GM18502 (cell line): Measurements from ENCODE around the gene JPT2.

Experiments
- ATAC-seq: cut with Tn5 transposase; IDR thresholded peaks from one replicate; pipeline ENCODE4 v1.9.1; 2021; ENCODE audit warnings: mild to moderate bottlenecking; ENCODE audit not compliant: unreplicated experiment, poor library complexity

The JPT2 gene

DNA sequence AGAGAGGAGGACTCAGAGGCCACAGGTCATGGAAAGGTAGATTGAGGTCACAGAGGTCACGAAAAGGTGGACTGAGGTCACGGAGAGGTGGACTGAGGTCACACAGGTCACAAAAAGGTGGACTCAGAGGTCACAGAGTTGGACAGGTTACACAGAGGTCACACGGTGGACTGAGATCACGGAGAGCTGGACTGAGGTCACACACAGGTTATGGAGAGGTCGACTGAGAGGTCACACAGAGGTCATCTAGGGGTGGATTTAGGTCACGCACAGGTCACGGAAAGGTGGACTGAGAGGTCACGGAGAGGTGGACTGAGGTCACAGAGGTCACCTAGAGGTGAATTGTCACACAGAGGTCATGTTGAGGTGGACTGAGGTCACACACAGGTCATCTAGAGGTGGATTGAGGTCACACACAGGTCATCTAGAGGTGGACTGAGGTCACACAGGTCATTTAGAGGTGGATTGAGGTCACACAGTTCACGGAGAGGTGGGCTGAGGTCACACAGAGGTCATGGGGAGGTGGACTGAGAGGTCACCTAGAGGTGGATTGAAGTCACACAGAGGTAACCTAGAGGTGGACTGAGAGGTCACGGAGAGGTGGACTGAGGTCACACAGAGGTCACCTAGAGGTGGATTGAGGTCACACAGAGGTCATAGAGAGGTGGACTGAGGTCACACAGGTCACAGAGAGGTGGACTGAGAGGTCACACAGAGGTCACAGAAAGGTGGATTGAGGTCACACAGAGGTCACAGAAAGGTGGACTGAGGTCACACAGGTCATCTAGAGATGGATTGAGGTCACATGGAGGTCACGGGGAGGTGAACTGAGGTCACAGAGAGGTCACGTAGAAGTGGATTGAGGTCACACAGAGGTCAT lies 26.7 kb upstream of the JPT2 start:
- no peak for ATAC-seq

DNA sequence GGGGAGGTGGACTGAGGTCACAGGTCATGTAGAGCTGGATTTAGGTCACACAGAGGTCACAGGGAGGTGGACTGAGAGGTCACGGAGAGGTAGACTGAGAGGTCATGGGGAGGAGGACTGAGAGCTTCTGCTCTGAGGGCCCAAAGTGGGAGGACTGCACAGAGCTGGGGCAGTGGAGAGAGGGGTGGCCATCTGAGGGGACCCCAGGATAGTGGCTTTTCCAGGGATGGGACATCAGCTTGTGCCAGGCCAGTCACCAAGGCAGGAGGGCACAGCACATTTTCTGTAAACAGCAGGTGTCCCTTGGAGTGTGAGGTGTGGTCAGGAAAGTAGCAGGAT lies 26.1 kb upstream of the JPT2 start:
- no peak for ATAC-seq

- no peak for ATAC-seq
These were observed 25.1 kb upstream of the JPT2 start for GRCh38 chr16:1653023-1653422.

GRCh38 chr16:1654505-1655268 lies 23.4 kb upstream of the JPT2 start:
- no peak for ATAC-seq

DNA sequence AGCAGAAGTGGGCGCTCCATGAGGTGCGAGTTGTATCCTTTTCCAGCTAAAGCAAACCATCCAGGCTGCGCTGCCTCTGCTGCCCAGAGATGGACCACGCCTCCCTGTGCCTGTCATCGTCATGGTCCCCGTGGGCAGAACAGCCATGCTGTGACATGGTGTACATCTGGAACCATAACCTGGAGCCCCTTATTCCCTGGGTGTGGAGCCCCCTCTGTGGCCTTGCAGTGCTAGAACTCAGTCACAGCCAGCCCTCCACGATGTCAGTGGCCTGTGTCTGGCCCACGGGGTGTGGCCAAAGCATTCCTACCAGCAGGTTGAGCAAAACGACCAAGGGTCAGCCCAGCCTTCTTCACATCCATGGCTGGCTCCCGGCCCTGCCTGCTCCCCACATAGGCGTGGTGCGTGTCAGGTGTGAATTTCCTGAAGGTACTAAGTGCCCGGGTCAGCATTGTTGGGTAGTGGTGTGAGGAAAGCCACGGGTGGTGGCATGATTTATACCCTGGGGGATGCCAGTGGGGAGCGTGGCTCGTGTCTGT lies 22.7 kb upstream of the JPT2 start:
- ATAC-seq, result no peak

- ATAC-seq, result no peak
These were observed 21.9 kb upstream of the JPT2 start for GRCh38 chr16:1655909-1656807.

DNA sequence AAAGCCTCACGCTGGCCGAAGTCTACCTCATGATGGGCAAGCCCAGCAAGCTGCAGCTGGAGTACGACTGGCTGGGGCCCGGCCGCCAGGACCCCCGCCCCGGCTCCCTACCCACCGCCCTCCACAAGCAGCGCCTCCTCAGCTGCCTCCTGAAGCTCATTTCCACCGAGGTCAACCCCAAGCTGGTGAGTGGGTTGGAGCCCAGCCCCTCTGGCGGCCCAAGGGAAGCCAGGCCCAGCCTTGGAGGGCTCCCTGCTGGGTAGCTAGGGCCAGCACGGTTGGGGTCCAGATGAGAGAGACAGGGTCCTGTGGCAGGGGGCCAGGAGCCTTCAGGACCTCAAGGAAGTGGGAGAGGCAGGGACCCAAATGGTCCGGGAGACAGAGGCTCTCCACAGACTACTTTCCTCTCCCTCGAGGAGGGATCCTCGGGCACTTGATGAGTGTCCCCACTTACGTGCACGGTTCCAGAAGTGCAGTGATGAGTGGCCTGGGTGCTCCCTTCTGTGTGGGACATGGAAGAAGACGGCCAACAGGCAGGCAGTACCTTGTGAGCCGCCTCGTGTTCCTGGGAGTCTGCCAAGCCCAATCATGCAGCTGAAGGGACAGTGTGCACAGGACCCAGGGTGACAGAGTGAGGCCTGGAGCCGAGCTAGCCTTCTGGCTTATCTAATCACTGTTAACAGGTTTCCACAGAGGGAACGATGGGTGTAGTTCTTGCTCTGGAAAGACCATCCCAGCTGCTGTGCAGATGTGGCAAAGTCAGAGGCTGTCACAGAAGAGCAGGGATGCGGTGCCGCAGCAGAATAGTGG lies 21.1 kb upstream of the JPT2 start:
- ATAC-seq, result no peak

DNA sequence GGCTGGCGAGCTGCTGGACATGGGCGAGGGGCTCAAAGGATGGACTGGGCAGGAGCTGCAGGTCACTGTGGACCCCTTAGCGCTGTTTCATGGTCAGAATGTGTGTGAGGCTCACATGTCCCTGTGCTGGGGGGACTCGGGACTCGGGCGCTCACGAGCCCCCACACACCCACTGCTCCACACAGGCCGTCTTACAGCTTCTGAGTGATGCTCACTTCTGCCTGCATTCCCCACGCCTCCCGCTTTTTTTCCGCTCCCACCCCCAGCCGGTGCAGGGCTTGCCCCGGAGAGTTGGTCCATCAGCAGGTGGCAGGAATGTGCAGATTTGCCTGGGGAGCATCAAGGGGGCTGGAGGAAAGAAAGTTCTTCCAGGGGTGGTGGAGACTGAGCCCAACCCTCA lies 20.2 kb upstream of the JPT2 start:
- no peak for ATAC-seq

DNA sequence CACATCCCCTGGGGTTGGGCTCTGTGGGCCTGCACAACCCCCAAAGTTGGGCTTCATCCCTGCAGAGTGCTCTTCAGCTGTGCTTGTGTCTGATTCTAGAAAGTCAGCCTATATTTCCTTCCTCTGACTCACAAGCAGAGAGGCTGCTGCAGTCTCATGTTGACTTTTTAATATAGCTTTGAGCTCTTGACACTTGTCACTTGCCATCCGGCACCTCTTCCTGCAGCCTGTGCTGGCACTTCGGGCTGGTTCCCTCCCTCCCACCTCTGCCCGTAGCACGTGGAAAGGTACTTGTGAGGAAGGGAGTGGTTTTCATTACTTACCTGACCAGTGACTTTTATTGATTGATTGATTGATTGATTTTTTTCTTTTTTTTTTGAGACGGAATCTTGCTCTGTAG lies 19.0 kb upstream of the JPT2 start:
- no peak for ATAC-seq

- ATAC-seq, result no peak
These were observed 16.3 kb upstream of the JPT2 start for GRCh38 chr16:1661826-1662225.

GRCh38 chr16:1662543-1662942 lies 15.5 kb upstream of the JPT2 start:
- ATAC-seq, result no peak

- ATAC-seq, result no peak
These were observed 12.2 kb upstream of the JPT2 start for GRCh38 chr16:1665829-1666228.

GRCh38 chr16:1666316-1666715 lies 11.8 kb upstream of the JPT2 start:
- no peak for ATAC-seq

DNA sequence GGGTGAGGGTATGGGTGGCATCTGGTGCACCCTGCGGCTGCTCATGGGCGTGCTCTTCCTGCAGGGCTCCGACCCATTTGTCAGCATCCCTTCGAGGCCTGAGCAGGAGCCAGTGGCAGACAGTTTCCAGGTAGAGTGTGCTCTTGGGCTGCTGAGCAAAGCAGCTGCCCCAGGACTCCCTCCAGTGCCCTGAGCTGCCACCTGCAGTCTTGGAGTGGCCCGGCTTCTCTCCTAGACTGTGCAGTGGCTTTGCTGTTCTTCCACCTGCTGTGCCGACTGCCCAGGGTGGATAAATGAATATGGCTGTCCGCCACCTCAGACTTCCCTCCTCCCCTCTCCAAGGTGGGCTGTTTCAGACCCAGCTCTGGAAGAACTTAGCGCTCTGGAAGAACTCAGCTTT lies 10.8 kb upstream of the JPT2 start:
- no peak for ATAC-seq

DNA sequence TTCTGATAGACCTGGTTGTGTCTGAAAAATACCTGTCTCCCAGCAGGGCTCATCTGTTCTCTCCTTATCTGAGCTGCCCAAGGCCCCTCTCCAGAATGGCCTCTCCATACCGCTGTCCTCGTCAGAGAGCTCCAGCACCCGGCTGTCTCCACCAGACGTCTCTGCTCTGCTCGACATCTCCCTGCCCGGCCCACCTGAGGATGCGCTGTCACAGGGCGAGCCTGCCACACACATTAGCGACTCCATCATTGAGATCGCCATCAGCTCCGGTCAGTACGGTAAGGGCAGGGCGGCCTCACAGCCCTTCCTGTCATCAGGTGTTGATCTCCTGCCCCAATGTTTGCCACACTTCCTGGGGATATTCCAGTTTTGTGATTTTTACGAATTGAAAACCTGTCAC lies 10.2 kb upstream of the JPT2 start:
- no peak for ATAC-seq

GRCh38 chr16:1668612-1669319 lies 9.3 kb upstream of the JPT2 start:
- no peak for ATAC-seq

DNA sequence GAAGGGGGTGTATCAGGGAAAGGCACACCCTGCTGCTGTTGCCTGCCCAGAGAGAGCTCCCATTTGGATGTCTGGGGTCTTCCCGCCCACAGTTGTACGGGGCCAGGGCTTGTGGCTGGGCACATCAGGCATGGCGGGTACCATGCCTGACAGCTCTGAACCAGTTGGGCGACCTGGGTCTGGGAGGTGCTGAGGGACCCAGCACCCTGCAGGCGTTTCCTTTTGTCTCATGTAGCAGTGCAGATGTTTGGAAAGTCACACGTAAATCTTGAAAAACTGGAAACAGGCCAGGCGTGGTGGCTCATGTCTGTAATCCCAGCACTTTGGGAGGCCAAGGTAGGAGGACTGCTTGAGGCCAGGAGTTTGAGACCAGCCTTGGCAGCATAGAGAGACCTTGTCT lies 8.4 kb upstream of the JPT2 start:
- ATAC-seq, result no peak

DNA sequence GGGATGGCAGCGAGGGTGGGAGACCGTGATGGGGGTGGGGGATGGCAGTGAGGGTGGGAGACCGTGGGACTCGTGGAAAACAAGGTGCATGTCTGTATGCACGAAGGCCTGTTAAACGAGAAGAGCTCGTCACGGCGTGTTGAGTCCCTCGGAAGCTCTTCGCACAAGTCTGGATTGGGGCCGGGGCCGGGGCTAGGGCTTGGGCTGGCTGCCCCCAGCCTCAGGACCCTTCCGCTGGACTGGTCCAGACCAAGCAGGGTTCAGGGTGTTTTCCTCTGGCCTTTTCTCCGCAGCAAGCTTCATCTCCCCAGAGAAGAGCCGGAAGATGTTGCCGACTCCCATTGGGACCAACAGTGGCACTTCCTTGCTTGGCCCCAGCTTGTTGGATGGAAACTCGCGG lies 7.7 kb upstream of the JPT2 start:
- no peak for ATAC-seq

- no peak for ATAC-seq
These were observed 7.2 kb upstream of the JPT2 start for GRCh38 chr16:1670866-1671265.
